ENCODE data around the gene PTPRE. TPM values are rescaled to one million over a fixed set of nuclear protein-coding genes. Genes with fewer than 3 reads are reported as not detected.

Gene PTPRE
- polyA plus RNA-seq, 1 donor from 2014 or later: 4.1 TPM

- Histone ChIP-seq H3K27me3 (ENCODE audit: insufficient read depth, low read depth, low read length) (no peaks in the 10 kb centered on the region), H3F3A (ENCODE audit: insufficient read depth, low read length, poor library complexity, severe bottlenecking) (no peaks in the 10 kb centered on the region), H3K9ac (ENCODE audit: low read length) (no peak overlapping the region), H3K4me2 (ENCODE audit: low read length) (no peak overlapping the region), H2AFZ (ENCODE audit: low read depth, low read length) (no peak overlapping the region), H3K36me3 (ENCODE audit: insufficient read depth, low read length) (no peaks in the 10 kb centered on the region), H3K9me2 (ENCODE audit: insufficient read depth, low read length) (no peaks in the 10 kb centered on the region), H3K4me3 (ENCODE audit: low read length) (no peak overlapping the region), H4K20me1 (ENCODE audit: insufficient read depth) (no peaks in the 10 kb centered on the region), H3K79me2 (replicated peaks; ENCODE audit: insufficient read depth, low read length) (no peaks in the 10 kb centered on the region), H3K27ac (ENCODE audit: low read length) (no peak overlapping the region), H3K9me3 (ENCODE audit: low read length) (no peaks in the 10 kb centered on the region)
- TF ChIP-seq EP300 (conservative IDR thresholded peaks at IDR 0.05; ENCODE audit: poor library complexity, severe bottlenecking) (no peak), MXI1 (conservative IDR thresholded peaks at IDR 0.05; ENCODE audit: poor library complexity, severe bottlenecking) (no peak), SMC3 (conservative IDR thresholded peaks at IDR 0.05; ENCODE audit: poor library complexity) (no peak), TAF1 (IDR thresholded peaks at IDR 0.05; ENCODE audit: low read depth) (no peak)
Measured at GRCh38 chr10:128103229-128103714, 196.4 kb downstream of the PTPRE start.

GRCh38 chr10:128105383-128105782 lies 198.5 kb downstream of the PTPRE start:
- no peak for TF ChIP-seq EZH2 (IDR thresholded peaks at IDR 0.05; ENCODE audit: borderline replicate concordance, insufficient read depth, low read length, poor library complexity, severe bottlenecking)
- TF ChIP-seq POLR2AphosphoS5 (IDR thresholded peaks at IDR 0.05): no peak
- no peak for TF ChIP-seq RAD21 (conservative IDR thresholded peaks at IDR 0.05)
- TF ChIP-seq SMC3 (conservative IDR thresholded peaks at IDR 0.05; ENCODE audit: poor library complexity): no peak
- no peak for TF ChIP-seq EP300 (conservative IDR thresholded peaks at IDR 0.05; ENCODE audit: poor library complexity, severe bottlenecking)
- no peak for TF ChIP-seq MXI1 (conservative IDR thresholded peaks at IDR 0.05; ENCODE audit: poor library complexity, severe bottlenecking)
- no peak for TF ChIP-seq TAF1 (IDR thresholded peaks at IDR 0.05; ENCODE audit: low read depth)
- no peak for TF ChIP-seq REST (IDR thresholded peaks at IDR 0.05; ENCODE audit: borderline replicate concordance)
- TF ChIP-seq CTCF (IDR thresholded peaks at IDR 0.05; ENCODE audit: poor library complexity, severe bottlenecking): no peak
- Histone ChIP-seq H3F3A (ENCODE audit: insufficient read depth, low read length, poor library complexity, severe bottlenecking) (no peaks in the 10 kb centered on the region), H3K27me3 (ENCODE audit: insufficient read depth, low read depth, low read length) (no peaks in the 10 kb centered on the region)

More at GRCh38 chr10:128105383-128105782, 198.5 kb downstream of the PTPRE start:
- no peak overlapping the region for H3K4me2 ChIP-seq (ENCODE audit: low read length)
- no peaks in the 10 kb centered on the region for H3K79me2 ChIP-seq (replicated peaks; ENCODE audit: insufficient read depth, low read length)
- no peaks in the 10 kb centered on the region for H3K9me3 ChIP-seq (ENCODE audit: low read length)
- no peaks in the 10 kb centered on the region for H4K20me1 ChIP-seq (ENCODE audit: insufficient read depth)
- H3K36me3 ChIP-seq (ENCODE audit: insufficient read depth, low read length): no peaks in the 10 kb centered on the region
- no peak overlapping the region for H3K27ac ChIP-seq (ENCODE audit: low read length)
- no peaks in the 10 kb centered on the region for H3K9me2 ChIP-seq (ENCODE audit: insufficient read depth, low read length)
- H2AFZ ChIP-seq (ENCODE audit: low read depth, low read length): no peak overlapping the region
- H3K4me3 ChIP-seq (ENCODE audit: low read length): no peak overlapping the region
- no peak overlapping the region for H3K9ac ChIP-seq (ENCODE audit: low read length)

Measured in neural cell (in vitro differentiated cells).